A172 (cell line): ENCODE measurements around the gene GRM1. TPM values are rescaled to one million over a fixed set of nuclear protein-coding genes. Genes with fewer than 3 reads are reported as not detected.

Experiments
- DNase-seq: peaks from one replicate; pipeline ENCODE4 v3.0.0-alpha.2; 2015; ENCODE audit warnings: low spot score
- total RNA-seq: library from RNA; depleted of rRNA; stranded (reverse); fragments of >200 nt; shearing (Covaris generic); gene quantifications from 2 replicates; pipeline ENCODE4 v1.2.3, GENCODE V29; 2014

The GRM1 gene
- total RNA-seq, 1 experiment from 2014 or later = 0.10 TPM

DNA sequence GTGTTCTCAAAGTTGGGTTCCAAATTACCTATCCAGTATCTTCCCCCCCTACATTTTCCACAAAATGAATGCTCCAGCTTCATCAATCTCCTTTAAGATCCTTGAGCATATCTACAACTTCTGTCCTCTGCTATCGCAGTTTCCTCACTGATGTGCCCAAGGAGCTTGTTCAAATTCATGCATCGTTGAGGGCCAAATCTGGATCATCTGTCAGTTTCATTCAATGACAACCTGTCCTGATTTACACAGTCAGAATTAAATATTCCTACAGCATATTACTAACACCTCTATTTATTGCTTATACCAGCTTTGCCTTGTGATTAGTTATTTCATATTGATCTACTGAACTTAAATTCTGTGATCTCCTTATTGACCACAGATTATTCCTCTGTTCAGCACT lies 68.7 kb downstream of the GRM1 start:
- no peak for DNase-seq

- DNase-seq = no peak
Measured at GRCh38 chr6:146100776-146101175, 71.9 kb downstream of the GRM1 start.

DNA sequence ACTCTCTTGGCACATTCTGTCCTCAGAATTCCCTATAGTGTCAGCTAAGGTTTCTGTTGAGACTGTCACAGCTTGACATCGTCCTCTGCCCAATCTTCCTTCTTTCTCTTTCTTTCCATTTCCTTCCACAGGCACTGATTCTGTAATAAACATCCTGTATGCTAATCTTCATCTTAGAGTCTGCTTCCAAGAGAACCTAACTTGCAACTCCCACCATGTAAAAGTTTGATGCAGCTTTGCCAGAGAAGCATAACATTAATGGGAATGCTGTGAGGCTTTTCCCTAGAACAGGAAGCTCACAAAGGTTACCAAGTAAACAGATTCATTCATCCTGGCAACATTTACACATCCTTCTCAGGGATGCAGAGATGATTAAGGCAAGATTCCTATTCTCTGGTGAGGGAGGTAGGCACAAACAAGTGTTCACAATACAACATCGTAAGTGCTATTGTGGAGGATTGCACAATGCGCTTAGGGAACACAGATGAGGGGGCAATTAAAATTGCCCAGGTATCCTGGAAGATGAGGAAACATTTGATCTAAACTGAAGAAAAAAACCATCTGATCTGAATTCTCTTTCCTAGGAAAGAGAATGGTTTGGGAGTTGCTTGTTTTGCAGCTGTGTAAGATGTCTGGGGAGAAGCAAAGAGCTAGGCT lies 74.7 kb downstream of the GRM1 start:
- no peak for DNase-seq

DNA sequence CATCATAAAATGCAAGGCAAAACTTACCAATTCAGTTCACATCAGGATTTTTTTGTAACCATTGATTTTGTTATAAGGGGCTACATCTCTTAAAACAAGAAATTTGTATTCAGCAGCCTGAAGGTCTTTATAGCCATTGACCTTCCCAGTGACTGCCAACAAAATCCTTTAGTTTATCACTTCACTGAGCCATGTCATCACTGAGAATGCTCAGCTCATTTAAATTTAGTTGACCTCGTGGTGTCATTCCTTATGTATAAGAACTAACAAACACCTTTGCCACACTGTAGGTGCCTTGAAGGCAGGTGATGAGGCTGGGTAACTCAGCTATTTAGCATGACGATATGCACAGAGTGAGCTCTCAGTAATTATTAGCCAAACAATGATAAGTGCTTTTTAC lies 77.7 kb downstream of the GRM1 start:
- no peak for DNase-seq

GRCh38 chr6:146110990-146111389 lies 82.1 kb downstream of the GRM1 start:
- DNase-seq = no peak

DNA sequence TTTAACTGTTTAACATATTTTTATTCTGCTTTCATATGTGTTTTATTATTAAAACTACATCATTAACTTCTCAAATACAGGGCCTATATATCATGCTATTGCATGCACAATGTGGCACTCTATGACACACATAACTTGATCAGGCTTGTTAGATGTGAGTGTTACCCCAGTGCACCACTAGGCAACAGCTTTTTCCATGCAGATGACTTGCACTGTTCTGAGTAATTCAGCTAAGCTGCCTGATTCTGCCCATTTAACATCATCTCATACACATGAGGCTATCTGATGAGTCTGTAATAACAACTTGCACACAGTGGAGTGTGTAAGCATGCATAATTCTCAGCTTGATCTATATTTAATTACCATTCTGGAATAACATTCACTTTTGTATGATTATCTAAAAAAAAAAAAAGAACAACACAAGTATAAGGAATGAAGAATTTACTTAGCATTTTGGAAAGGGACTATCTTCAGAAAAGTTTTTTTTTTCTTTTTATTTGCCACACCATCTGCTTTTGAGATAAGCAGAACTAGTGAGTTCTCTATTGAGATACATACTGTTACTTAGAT lies 83.1 kb downstream of the GRM1 start:
- no peak for DNase-seq

DNA sequence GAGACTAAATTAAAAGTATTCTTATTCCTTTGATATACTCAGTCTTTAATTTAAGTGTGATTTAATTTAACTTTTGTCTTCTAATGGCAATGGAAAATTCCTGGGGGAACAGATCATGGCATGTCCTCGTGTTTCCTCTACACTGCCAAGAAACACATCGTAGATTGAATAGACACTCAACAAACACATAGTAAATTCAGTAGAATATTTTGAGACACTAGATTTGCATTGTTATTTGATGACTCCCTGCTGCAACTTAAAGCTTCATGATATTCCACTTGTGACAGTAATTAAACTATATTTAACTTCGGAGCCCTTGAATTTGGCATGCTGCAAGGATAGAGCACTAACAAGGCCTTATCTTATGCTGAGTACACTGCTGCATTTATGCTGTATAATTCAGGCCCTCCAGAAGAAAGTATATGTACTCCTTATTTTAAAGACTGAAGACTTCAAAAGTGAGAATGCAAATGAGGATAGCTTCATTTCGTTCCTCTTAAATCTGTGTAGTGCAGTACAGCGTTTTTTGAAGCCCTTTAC lies 84.3 kb downstream of the GRM1 start:
- no peak for DNase-seq

- no peak for DNase-seq
Measured at GRCh38 chr6:146123616-146124015, 94.8 kb downstream of the GRM1 start.

DNA sequence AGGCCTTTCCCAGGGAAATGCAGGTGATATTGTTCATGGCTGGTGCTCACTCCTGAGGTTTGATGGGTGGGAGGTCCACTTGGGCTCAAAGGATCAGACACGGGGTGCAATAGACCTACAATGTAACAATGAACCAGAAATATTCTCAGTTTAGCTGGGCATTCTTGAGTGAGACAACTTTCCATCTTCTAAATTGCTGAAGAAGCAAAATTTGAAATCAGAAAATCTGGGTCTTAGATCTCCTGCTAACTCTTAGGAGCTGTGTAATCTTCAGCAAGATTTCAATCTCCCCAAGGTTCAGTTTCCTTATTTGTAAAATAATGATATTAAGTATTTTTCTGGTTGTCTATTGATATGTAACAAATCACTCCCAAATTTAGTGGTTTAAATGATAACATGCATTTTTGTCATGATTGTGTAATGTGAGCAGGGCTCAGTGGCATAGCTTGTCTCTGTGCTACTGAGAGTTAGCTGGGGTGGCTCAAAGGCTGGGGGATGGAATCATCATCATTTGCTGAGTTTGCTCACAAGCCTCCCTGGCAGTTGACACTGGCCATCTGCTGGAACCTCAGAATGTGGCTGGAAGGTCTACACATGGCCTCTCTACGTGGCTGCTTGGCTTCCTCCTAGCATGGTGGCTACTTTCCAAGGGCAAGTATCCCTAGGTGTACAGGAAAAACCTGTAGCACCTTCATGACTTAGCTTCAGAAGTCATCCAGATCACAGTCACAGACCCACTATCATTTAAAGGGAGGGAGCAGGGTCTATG lies 98.8 kb downstream of the GRM1 start:
- DNase-seq = no peak

DNA sequence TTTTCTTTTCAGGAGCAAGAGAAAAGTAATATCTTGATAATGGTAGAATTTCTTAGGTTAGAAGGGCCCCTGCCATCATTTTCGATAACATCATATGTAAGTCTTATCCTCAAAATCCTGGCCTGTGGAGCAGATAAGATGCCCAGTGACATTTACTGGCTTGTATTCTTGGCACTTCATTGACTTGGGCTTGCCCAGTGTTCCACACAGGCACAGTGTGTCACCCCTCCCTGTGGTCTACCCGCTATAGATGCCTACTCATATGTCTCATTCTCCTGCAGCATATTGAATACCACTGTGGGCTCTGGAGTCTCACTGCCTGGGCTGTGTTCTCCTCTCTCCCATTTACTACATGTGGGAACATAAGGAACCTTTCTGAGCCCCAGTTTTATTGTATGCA lies 105.0 kb downstream of the GRM1 start:
- no peak for DNase-seq

DNA sequence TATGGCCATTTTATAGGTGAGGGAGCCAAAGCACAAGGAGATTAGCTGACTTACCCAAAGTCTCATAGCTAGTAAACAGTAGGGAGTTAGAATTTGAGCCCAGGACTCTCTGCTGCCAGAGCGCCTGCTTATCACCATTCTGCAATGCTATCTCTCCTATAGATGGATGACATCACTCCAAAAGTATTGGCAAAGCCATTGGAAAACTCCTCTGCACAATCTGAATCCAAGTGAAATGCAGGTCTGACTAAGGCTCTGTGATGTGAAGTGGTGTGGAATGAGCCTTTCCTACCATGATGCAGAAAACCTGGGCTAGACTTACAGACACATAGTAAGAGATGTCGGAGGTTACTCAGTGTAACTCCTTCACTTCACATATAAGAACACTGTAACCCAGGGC lies 106.3 kb downstream of the GRM1 start:
- no peak for DNase-seq

- DNase-seq = no peak
Measured at GRCh38 chr6:146146836-146147235, 118.0 kb downstream of the GRM1 start.

DNA sequence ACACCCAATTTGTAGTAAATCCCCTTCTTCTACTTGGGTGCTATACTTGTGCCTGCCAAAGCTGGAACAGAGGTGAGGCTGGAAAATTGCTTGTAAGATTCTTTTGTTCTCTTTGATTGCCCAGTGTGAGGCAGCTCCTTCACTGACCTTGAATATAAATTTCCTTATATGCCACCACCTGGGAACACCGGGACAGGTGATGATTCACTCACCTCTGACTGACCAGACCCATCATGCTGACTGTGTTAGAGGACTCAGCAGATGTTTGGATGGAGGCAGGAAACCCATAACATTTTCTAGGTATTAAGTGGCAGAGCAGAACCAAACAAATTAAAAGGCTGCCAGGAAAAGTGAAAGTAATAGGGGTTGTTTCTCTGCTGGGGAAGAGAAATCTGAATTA lies 120.9 kb downstream of the GRM1 start:
- DNase-seq = no peak

DNA sequence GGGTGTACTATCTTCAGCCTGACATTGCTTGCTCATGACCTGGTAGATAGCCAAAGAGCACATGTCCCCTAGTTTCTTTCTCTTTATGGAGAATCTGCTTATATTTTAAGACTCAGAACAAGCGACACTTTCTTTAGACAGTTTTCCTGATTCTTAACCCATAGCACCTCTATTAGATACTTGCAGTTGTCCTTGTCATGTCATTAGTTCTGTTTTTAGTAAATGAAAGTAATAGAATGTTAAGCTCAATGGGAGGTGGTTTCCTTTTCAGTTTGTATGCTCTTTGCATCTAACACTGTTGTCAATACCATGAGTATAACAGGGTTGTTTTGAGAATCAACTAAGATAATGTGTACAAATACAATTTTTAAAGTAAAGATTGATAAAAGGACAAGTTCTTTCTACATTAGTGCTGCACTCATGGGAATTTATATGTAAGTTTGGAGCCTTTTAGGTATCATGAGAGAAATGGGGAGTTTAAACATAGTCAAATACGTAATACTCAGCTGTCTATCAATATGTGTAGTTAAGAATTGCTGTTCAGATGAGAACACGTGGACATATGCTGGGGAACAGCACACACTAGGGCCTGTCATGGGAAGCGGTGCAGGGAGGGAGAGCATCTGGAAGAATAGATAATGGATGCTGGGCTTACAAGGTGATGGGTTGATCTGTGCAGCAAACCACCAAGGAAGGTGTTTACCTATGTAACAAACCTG lies 124.3 kb downstream of the GRM1 start:
- DNase-seq = no peak

DNA sequence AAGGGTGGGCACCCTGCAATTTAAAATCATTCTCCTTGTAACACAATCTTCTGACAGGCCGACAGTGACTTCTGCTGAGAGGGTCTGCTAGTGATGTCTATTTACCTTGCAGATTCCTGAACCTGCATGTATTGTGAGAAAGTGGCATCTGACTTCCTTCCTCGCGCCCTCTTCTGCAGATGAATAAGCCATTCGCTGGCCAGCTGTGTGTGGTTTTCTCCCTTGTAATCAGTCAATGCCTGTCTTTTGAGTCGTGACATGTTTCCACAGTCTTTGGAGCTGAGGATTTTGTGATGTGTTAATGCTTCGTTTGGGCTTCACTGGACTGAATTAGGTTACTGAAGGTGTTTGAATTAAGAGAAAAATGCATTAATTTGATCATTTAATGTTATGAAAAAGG lies 125.3 kb downstream of the GRM1 start:
- no peak for DNase-seq

GRCh38 chr6:146161664-146162063 lies 132.8 kb downstream of the GRM1 start:
- DNase-seq = no peak

DNA sequence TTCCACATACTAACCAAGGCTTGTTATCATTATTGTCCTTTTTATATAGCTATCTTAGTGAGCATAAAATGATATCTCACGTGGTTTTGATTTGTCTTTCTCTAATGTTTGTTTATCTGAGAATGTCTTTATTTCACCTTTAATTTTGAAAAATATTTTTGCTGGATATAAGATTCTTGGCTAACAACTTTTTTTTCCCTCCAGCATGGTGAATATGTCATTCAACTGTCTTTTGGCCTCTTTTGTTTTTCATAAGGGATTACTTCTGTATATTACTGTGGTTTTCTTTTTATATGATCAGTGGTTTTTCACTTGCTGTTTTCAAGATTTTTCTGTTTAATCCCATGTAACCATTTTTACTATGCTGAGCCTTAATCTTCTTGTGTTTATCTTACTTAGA lies 141.0 kb downstream of the GRM1 start:
- no peak for DNase-seq

DNA sequence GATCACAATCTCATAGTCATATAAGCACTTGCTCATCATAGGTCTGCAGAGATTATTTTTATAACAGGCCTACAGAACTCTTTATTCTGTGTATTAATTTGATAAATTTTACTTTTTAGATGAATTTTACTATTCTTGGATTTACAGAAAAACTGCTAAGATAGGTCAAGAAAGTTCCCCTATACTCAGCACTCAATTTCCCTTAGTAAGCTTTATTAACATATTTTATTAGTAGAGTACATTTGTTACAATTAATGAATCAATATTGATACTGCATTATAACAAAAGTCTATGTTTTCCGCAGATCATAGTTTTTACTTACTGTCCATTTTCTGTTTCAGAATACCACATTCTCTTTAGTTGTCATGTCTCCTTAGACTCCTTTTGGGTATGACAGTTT lies 148.9 kb downstream of the GRM1 start:
- no peak for DNase-seq

DNA sequence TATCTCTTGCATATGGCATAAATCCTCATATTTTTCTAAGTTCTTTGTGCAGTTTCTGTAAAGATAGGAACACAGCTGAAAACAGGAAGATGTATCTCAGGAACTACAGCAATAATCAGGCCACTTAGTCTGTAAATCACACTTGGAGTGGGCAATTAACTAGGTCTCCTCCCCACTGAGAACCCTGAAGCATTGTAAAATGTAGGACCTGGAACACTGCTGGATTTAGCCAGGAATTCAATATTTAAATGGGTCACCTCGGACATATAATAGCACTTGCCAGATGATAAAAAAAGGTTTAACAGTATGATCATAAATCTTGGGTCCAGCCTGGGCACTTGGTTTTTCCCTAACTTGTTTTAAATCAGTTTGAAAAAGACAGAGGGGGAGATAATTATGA lies 155.0 kb downstream of the GRM1 start:
- no peak for DNase-seq

- no peak for DNase-seq
Measured at GRCh38 chr6:146184701-146185100, 155.8 kb downstream of the GRM1 start.

- no peak for DNase-seq
Measured at GRCh38 chr6:146189131-146189530, 160.3 kb downstream of the GRM1 start.

DNA sequence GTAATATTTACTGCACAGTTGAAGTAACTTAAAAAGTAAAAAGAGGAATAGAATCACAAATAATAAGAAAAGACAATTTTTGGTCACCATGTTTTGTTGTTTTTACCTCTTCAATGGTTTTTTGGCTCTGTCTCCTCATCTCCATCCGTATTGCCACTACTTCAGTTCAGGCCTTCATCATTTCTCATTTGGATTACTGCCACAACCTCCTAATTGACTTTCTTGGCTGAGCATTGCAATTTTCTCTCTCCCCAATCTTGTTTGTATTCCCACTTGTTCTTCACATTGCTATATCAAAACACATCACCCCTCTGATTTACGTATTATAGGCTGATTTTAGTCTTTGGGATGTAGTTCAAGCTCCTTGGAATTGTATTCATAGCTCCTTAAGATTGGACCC lies 161.7 kb downstream of the GRM1 start:
- no peak for DNase-seq
